ENCODE data around the gene CYP4B1.

DNA sequence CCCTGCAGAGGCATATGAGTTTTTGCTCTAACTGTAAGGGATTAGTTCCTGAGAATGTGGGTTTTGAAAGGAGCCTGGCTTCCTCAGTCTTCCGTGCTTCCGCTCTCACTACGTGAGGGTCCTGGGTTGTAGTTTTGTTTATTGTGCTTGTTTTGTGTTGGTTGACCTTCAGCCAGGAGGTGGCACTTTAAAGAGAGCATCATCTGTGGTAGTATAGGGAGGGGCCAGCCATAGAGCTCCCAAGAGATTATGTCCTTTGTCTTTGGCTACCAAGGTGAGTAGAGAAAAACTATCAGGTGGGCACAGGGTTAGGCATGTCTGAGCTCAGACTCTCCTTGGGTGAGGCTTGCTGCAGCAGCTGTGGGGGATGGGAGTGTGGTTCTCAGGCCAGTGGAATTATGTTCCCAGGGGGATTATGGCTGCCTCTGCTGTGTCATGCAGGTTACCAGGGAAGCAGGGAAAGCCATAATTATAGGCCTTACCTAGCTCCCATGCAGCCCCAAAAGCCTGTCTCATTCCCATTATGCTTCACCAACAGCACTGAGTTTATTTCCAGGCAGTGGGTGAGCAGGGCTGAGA is 23.5 kb downstream of the CYP4B1 start:
- TF ChIP-seq EP300 (IDR thresholded peaks at IDR 0.05) (no peak), POLR2A (IDR thresholded peaks at IDR 0.05) (no peak)
- TF ChIP-seq, protein P1, sequence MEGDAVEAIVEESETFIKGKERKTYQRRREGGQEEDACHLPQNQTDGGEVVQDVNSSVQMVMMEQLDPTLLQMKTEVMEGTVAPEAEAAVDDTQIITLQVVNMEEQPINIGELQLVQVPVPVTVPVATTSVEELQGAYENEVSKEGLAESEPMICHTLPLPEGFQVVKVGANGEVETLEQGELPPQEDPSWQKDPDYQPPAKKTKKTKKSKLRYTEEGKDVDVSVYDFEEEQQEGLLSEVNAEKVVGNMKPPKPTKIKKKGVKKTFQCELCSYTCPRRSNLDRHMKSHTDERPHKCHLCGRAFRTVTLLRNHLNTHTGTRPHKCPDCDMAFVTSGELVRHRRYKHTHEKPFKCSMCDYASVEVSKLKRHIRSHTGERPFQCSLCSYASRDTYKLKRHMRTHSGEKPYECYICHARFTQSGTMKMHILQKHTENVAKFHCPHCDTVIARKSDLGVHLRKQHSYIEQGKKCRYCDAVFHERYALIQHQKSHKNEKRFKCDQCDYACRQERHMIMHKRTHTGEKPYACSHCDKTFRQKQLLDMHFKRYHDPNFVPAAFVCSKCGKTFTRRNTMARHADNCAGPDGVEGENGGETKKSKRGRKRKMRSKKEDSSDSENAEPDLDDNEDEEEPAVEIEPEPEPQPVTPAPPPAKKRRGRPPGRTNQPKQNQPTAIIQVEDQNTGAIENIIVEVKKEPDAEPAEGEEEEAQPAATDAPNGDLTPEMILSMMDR (IDR thresholded peaks at IDR 0.05) = no peak
